HG03439 (cell line): ENCODE measurements around the gene FAM83C.

Experiments
- ATAC-seq: cut with Tn5 transposase; IDR thresholded peaks from one replicate; pipeline ENCODE4 v1.9.1; 2021; ENCODE audit warnings: mild to moderate bottlenecking, moderate library complexity; ENCODE audit not compliant: unreplicated experiment

FAM83C gene

DNA sequence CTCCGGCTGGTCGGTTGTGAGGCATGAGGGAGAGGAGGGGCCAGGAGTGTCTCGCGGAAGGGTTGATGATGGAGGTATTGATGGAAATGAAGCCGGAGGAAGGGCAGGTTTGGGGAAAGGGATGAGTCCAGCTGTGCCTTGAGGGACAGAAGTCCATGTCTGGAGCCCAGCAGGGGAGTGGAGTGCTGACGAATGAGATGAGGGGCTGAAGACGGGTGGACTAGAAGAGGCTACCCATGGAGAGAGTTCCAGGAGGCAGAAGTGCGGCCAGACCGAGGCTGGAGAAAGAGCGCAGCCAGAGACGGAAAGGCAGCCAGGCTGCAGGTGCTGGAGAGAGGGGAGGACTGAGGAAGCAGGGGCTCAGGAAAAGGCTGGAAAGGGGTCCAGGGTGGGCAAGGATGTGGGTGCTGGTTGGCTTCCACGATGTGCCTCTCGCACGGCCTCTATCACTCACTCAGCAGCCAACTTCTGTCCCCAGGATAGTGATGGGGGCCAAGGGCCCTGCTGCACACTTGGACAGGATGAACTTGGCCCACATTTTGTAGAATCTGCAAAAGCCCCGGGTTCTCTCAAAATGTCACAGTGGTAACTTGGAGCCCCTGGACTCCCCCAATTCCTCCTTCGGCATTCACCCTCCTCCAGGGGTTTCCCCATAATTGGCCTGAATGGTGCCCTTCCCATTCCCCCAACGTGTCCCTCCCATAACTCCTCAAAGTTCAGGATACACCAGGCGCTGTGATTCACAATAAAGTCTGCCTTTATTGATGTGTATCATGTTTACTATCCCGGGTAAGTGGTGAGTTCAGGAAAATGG is 7.0 kb downstream of the FAM83C start:
- ATAC-seq, result no peak

DNA sequence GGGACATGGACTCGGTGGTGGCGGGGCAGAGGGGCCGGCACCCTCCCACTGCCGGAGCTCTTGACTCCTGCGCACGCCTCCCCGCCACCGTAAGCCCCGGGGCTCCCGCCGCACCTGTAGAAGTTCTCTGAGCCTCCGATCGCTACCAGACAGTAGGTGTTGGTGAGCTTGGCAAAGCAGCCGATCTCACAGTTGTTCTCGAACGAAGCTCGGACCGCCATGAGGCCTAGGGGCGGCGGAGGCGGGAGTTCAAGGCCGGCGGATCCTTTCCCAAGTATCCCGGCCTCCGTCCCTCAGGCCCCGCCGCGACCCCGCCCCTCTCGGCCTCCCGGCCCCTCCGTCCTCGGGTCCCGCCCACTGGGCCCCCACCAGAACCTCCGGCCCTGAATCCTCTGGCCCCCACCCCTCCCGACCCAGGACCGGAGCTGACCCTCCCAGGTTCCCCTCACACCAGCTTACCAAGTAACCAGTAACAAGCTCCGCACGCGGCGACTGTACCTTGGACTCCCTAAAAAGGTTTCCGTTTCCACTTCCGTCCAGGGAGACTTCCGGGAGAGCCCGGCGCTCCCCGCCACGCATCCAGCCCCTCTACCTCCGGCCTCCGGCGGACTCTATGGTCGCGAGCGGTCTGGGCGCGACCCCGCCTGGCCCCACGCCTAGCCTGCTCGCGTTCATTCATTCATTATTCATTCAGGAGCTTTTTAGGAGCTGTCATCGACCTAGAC is 7.8 kb downstream of the FAM83C start, which contains the start of gene EIF6:
TSS of gene EIF6 (minus strand) at position 506 of the 725 bp plus-strand sequence. CDS start at position 221, 285 bp downstream.
- ATAC-seq, result peak; percentile 81

DNA sequence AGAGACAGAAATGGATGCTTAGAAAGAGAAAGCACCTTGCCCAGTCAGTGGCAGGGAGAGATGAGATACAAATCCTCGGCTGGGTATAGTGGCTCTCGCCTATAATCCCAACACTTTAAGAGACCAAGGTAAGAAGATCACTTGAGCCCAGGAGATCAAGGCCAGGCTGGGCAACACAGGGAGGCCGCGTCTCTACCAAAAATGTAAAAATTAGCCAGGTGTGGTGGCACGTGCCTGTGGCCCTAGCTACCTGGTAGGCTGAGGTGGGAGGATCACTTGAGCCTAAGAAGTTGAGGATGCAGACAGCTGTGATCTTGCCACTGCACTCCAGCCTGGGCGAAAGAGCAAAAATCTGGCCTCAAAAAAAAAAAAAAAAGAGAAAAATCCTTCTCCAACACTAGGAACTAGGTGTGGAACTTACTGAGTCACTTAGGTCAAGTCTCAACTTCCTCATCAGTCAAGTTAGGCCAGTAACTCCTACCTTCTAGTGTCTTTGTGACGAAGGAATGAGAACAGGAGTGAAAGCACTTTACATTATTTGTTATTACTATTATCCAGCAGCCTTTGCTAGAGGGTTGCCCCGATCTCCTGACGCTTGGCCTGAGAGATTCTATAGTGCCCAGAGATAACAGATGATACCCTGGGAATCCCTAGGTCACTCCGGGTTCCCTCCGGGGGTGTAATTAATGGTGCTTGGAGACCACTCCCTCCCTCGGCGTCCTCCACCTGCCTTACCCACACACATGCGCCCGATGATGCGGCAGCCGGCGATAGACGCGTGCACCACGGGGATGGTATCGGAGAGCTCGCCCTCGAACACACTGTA is 8.6 kb downstream of the FAM83C start:
- no peak for ATAC-seq

DNA sequence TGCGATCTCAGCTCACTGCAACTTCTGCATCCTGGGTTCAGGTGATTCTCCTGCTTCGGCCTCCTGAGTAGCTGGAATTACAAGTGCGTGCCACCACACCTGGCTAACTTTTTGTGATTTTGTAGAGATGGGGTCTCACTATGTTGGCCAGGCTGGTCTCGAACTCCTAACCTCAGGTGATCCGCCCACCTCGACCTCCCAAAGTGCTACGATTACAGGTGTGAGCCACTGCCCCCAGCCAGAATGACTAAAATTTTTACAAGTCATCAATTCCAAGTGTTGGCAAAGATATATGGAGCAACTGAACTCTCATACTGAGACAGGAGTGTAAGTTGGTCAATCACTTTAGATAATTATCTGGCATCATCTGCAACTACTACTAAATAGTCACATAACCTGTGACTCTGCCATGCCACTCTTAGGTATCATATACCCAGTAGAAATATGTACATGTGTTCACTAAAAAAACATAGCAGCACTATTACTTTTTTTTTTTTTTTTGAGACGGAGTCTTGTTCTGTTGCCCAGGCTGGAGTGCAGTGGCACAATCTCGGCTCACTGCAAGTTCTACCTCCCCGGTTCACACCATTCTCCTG is 10.6 kb downstream of the FAM83C start:
- no peak for ATAC-seq

DNA sequence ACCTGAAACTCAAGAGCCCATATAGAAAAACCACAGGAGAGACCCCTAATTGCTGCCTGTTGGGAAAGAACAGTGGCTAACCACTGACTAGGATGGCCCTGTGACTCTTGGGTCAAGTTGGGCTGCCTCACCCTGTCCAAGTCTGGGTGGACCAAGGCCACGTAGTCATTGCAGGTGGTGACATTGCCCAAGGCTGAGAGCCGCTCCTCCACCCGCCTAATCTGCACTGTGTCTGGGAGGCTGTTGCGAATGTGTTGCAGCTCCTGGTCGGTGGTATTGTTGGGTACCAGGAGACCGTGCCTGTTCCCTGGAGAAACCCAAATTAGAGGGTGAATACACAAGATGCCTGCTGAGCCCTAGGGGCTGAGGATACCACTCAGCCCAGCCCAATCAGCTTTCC is 11.7 kb downstream of the FAM83C start:
- no peak for ATAC-seq

DNA sequence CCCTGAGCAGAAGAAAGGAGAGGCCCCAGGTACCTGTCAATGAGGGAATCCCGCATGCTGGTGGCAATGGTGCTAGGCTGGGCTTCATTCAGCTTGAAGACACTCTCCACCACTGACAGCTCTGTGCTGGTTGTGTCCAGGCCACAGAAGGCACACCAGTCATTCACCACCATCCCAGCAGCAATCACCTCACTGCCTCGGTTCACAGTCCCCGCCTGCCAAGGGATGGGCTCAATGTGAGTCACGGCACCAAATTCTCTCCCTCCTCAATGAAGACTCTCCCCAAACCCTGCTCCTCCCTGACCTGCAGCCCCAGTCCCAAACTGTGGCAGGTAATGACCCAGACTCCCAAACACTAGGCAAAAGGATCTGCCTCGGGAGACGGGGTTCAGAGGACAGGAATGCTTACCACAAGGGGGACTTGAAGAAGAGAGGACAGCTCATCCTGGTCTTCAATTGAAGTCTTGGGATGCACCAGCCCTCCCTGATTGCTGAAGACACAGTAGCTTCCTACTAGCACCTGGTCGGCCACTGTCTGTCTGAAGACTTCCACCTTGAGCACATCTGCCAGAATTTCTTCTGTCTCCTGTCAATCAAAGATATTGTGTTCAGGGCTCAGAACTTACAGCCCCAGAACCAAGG is 12.6 kb downstream of the FAM83C start:
- ATAC-seq, result no peak

DNA sequence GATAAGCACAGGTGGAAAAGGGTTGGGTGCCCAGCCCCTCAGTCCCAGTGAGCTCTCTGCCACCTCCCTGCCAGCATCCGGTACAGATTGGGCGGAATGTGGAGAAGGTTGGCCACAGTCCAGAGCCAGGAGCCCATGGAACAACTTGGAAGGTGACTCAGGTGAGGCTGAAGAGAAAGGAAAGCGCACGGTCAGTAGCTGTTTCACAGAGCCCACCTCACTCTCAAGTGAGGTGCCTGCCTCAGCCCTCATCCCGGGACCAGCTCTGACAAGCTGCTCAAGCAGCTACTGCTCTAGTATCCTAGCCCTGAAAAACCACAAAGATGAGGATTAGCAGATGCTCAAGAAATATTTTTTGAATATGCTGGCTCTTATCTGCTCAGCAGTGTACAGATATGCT is 13.2 kb downstream of the FAM83C start:
- no peak for ATAC-seq

DNA sequence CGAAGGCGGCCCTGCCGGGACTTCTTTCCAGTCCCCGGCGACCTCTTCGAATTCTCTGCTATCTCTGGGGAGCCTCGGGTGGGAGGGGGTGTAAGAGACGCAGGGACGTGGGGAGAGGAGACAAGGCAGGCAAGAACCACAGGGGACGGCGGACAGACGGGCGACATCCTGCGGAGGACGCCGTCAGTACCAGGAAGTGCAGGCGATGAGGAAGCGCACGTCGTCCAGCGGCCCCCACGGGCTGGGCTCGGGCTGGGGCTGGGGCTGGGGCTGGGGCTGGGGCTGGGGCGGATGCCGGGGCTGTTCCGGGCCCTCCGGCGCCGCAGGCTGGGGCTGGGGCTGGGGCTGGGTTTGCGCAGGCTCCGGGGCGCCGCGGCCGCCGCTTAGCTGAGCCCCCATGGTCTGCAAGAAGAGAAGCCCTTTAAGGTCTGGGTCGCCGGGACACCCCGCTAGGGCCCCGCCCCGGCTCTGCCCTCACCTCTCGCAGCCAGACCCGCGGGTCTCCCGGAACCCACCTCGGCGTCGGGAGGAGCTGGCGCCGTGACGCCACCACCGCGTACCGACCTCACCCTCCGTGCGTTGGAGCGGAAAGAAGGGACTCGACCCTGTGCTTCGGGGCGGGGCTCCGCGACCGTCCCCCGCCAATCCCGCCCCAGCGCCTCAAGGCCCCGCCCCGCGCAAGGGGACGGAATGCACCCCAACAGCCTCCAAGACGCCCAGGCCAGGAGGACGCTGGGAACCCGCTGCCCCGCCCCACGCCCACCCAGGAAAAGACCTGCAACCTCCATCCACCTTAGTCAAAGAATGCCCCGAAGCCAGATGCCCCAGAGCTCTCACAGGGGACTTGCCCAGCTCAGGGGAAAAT is 14.5 kb downstream of the FAM83C start, which contains the start of gene MMP24OS:
TSS of gene MMP24OS (minus strand) at position 592 of the 865 bp plus-strand sequence. CDS start at position 399, 193 bp downstream.
- ATAC-seq, result peak; percentile 78

DNA sequence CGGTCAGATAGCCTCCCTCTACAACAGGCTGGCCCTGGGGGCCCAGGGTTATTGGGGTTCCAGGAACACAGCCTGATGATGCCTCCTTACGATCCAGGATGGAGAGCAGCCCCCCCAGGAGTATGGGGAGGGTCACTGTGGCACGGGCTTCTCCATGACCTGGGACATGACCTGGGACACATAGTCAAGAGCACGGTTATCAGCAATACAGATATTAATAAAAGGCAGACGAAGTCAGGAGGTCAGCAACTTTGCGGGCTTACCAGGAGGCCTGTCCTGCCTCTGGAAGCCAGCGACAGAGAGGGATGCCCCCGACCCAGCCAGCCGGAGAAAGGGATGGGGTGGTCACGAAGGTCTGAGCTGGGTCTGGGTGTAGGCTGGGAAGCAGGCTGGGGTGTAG is 15.1 kb downstream of the FAM83C start:
- peak; percentile 11 for ATAC-seq

DNA sequence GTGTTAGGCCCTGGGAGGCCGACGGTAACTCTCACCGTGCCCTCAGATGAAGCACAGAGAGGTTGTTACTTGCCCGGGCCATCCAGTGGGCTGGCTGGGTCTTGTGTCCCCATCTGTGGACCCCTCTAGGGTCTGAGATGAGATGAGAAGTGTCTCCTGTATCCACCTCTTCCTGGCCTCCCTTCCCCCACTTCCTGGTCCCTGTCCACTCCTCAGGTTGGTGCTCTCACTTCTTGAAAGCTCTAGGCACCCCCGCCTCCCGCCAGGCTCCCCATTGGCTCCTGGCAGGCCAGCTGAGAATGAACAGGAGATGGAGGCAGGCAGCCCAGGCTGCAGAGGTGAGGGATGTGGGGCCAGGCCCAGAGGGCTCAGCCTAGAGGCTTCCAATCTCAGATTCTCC is 15.8 kb downstream of the FAM83C start:
- ATAC-seq, result no peak

DNA sequence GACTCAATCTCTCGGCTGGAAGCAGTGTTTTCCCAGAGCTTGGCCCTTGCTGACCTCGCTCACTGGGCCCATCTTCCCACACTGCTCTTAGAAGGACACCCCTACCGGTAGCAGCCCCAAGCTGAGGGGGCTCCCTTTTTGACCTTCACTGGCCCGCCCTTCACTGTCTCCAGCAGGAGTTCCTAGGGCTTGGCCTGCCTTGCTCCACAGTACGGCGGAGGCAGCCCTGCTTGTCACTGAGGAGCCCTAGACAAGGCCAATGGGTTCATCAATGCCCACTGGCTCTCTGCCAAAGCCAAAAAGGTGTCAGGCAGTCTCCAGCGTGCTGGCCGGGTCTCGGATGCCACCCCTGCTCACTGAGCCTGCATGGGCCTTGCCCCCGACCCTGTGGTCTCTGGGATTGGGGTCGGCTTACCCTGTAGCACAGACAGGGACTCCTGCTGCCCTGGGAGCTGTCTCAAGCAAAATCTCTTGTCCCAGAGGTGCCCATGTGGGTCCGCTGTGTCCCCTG is 16.4 kb downstream of the FAM83C start:
- ATAC-seq, result no peak

DNA sequence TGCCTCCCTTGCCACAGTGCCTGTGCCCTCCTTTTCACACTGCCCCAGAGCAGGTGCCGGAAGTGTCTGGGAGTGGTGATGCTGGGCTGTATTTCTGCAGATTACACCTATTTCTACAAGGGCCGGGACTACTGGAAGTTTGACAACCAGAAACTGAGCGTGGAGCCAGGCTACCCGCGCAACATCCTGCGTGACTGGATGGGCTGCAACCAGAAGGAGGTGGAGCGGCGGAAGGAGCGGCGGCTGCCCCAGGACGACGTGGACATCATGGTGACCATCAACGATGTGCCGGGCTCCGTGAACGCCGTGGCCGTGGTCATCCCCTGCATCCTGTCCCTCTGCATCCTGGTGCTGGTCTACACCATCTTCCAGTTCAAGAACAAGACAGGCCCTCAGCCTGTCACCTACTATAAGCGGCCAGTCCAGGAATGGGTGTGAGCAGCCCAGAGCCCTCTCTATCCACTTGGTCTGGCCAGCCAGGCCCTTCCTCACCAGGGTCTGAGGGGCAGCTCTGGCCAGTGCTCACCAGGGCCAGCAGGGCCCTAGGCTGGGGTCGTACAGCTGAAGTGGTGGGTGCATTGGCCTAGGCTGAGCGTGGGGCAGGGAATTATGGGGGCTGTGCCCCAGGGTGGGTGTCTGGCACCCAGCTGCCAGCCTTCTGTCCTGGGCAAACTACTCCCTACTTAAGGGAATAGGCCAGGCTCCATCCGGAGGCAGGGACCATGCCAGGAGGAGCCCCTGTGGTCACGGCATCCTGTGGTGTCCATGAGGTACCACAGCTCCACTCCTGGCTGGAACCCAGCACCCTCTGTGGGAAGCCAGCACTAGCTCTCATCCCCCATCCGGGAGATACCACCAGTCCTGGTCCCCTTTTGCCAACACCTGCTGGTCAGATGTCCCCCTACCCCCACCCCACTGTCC is 17.8 kb downstream of the FAM83C start:
- ATAC-seq, result no peak

DNA sequence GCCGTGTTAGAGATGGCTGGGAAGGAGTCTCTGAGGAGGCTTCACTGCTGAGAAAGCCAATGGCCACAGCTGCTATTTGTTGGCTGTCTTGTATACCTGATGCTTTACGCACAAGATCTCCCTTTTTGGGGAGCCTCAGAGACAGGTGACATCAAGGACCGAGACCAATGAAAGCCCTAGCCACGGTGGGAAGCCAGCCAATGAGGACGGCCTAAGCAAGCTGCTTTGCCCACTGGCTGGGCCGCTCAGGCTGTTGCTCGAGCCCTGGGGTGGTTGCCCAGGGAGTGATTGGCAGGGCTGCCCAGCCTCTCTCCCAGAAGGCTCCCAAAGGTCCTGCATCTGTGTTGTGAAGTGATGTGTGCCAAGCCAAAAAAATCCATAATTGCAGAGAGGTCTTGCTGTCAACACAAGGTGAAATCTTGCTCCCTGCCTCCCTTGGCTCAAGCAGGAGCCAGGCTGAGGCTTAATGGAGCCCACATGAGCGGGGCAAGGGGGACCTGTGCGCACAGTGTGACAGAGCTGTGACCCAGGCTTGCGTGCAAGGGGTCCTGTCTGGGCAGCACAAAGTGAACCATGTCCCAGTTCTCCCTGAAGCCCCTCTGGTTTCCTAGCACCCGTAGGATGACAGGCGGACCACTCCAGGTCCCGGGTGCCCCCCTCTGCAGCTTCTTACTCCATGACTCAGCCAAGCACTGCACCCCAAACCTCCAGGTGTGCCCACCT is 18.6 kb downstream of the FAM83C start:
- no peak for ATAC-seq

DNA sequence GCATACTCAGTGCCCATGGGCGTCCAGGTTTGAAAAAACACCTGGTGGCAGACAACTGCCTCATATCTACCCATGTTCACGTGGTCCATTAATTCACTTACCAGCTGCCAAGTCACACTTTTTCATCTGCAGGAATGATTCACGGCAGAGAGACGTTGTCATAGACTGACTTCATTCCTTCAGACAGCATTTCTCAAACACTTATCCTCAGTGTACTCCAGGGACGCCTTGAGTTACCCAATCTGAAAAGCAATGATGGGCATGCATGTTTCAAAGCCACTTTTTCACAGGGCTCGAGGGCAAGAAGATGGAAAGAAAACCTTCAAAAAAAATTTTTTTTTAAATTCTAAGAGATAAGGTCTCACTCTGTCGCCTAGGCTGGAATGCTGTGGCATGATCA is 20.3 kb downstream of the FAM83C start:
- ATAC-seq, result no peak

DNA sequence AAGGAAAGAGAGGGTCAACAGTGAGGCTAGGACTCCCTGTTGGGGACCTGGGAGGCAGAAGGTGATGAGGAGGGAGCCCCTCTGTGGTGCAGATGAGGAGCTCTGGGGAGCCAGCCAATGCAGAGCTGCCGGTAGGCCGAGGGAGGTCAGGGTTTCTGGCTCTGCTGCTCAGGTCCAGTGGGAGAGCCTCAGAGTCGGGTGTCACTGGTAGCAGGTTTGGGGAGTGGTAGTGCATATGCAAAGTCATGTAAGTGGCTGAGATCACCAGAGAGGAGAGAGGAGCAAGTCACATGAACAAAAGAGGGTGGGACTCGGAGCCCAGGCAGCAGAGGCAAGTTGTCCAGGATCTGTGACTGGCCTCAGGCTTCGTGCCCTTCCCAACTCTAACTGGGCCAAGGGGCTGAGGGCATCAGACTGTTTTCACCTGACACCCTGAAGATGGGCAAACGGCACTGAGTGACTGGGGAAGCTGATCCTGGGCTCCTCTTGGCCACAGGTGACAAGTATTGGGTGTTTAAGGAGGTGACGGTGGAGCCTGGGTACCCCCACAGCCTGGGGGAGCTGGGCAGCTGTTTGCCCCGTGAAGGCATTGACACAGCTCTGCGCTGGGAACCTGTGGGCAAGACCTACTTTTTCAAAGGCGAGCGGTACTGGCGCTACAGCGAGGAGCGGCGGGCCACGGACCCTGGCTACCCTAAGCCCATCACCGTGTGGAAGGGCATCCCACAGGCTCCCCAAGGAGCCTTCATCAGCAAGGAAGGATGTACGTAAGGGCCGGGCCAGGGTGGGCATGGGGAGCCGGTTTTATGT is 20.9 kb downstream of the FAM83C start:
- ATAC-seq, result no peak

DNA sequence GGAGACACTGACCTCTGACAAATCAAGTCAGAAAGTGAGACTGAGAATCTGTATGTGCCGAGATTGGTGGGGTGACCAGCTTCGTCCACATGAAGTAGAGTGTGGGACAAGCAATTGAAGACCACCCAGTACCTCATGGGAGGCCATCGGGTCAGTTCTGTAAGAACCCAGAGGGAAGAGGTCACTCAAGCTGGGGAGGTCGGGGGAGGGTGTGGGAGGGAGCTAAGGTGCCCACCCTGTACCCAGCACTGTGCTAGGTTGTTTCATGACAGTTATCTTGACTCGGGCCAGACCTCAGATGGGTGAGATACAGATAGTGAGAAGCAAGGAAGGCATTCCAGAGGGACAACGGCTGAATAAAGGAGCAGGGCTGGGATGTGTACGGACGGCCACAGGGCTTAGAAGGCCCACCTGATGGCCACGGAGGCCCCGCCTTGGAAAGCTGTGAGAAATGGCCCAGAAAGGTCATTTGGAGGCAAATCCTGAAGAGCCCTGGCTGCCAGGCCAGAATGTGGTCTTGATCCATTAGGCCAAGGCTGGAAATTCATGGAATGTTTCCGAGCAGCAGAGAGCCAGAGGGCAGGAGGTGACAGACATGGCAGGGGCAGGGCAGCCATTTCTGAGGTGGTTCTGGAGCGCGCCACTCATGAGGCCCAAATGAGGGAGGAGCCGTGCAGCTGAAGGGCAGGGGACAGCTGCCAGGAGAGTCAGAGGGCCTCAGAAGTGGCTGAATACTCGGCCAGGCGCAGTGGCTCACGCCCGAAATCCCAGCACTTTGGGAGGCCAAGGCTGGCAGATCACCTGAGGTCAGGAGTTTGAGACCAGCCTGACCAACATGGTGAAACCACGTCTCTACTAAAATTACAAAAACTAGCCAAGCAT is 22.0 kb downstream of the FAM83C start:
- no peak for ATAC-seq
